ENCODE results near the gene GNAL. TPM values are rescaled to one million over a fixed set of nuclear protein-coding genes. Genes with fewer than 3 reads are reported as not detected.

Gene GNAL
- total RNA-seq, 1 experiment from 2014 or later, result 4.6 TPM

- ATAC-seq, result peak; percentile 99
- Histone ChIP-seq H4K20me1 (ENCODE audit: insufficient read depth) (no peaks in the 10 kb centered on the region), H3K4me2 (ENCODE audit: low read length) (peak overlapping the region; percentile 51), H3K27ac (ENCODE audit: low read depth, low read length) (no peak overlapping the region), H3K9me3 (ENCODE audit: control insufficient read depth in 1 of 2, insufficient read depth in 1 of 2, low read depth in 1 of 2, low read length in 2 of 2) (no peaks in the 10 kb centered on the region; a peak in 1 of 4 replicates), H3K9me2 (ENCODE audit: insufficient read depth) (no peaks in the 10 kb centered on the region), H3K4me3 (replicated peaks in 1 of 2; ENCODE audit: low read depth in 1 of 2, low read length in 2 of 2) (no peak overlapping the region), H3K9ac (ENCODE audit: low read length) (no peak overlapping the region), H3K79me2 (ENCODE audit: insufficient read depth, low read length) (no peaks in the 10 kb centered on the region), H3K27me3 (ENCODE audit: insufficient read depth, low read length) (0 out of 2 replicates have a peak, but pooled peaks cover 6% of the 10 kb centered on the region), H3K4me1 (ENCODE audit: control insufficient read depth in 1 of 2, insufficient read depth in 2 of 2, low read length in 2 of 2) (peaks cover 0 to 4% of the 10 kb centered on the region in 2 experiments; a peak in 2 of 4 replicates), H2AFZ (ENCODE audit: low read depth, low read length, poor library complexity, severe bottlenecking) (peak overlapping the region; percentile 86), H3K36me3 (ENCODE audit: control insufficient read depth in 1 of 2, insufficient read depth in 2 of 2, low read length in 2 of 2) (no peaks in the 10 kb centered on the region)
- DNase-seq (ENCODE audit: low read depth, low spot score), result peak; percentile 27
- POLR2A ChIA-PET, result interaction anchor here (1.6 kb wide), 2 partner anchors 73 to 78 kb away, joined by 3 read pairs; no protein-coding TSS in a partner anchor
- intact Hi-C loops (cut with micrococcal nuclease), result loop anchor here (1.0 to 10.0 kb wide), 5 partner anchors 73 to 582 kb away; no protein-coding TSS in a partner anchor
- CTCF ChIA-PET, result interaction anchor here (0.6 to 3.8 kb wide), 25 partner anchors 11 to 1149 kb away, joined by 3 to 65 read pairs (median 4); partner anchors contain the start of gene GNAL
- BruUV-seq (replicated peaks), result no TSS peak
- RAD21 ChIA-PET (ENCODE audit: low non-redundant PET in 1 of 2, low total read pairs in 2 of 2, uncharacterized antibody in 2 of 2, unreplicated experiment in 2 of 2), result interaction anchor here (0.6 to 2.3 kb wide), 4 partner anchors 73 to 384 kb away, joined by 3 to 14 read pairs (median 4); no protein-coding TSS in a partner anchor
- TF ChIP-seq POLR2AphosphoS5 (IDR thresholded peaks at IDR 0.05; ENCODE audit: low read depth, low read length) (no peak), RAD21 (IDR thresholded peaks at IDR 0.05; ENCODE audit: low read depth) (peak; percentile 88), CTCF (IDR thresholded peaks at IDR 0.05 in 2 of 3, conservative IDR thresholded peaks at IDR 0.05 in 1 of 3; ENCODE audit: borderline replicate concordance in 1 of 3, insufficient read depth in 1 of 3, low read depth in 2 of 3, low read length in 2 of 3) (peak; percentile 78 to 97 (median 89)), EZH2phosphoT487 (IDR thresholded peaks at IDR 0.05; ENCODE audit: borderline replicate concordance) (no peak), TCF7L2 (IDR thresholded peaks at IDR 0.05; ENCODE audit: borderline replicate concordance, extremely low read depth, insufficient read depth, insufficient read length) (no peak)
Observed at GRCh38 chr18:11654736-11655605, 34.1 kb upstream of the GNAL start.

All from HCT116 (cell line).